HepG2 (cell line): ENCODE data around the gene TMEM184B. TPM values are rescaled to one million over a fixed set of nuclear protein-coding genes. Genes with fewer than 3 reads are reported as not detected.

ENCODE experiments used
- CEBPB ChIP-seq: IDR thresholded peaks from 2 replicates; pipeline ENCODE4 v1.6.1; 2011; ENCODE audit warnings: low read depth, low read length, improper control_type of control experiment, borderline replicate concordance
- NR1H2 ChIP-seq: sonication (generic); formaldehyde crosslinking; IDR thresholded peaks from 2 replicates; pipeline ENCODE4 v1.8.1; 2022; ENCODE audit warnings: low read depth, missing genetic modification reagents, borderline replicate concordance
- RXRB ChIP-seq: IDR thresholded peaks from 2 replicates; pipeline ENCODE4 v1.6.1; 2016; ENCODE audit warnings: borderline replicate concordance, missing genetic modification reagents, missing compliant biosample characterization
- ZNF282 ChIP-seq: fragments of 450-650 bp; IDR thresholded peaks from 2 replicates; pipeline ENCODE4 v1.6.1; 2018; ENCODE audit not compliant: partially characterized antibody
- ZNF333 ChIP-seq: sonication (generic); formaldehyde crosslinking; IDR thresholded peaks from 2 replicates; pipeline ENCODE4 v1.4.0; 2020; ENCODE audit warnings: mild to moderate bottlenecking, missing genetic modification reagents, borderline replicate concordance
- ZNF407 ChIP-seq: sonication (generic); formaldehyde crosslinking; IDR thresholded peaks from one replicate; pipeline ENCODE4 v1.5.1; 2020; ENCODE audit warnings: mild to moderate bottlenecking, missing genetic modification reagents; ENCODE audit errors: not compliant biosample characterization
- ZNF414 ChIP-seq: sonication (generic); formaldehyde crosslinking; IDR thresholded peaks from 2 replicates; pipeline ENCODE4 v1.5.0; 2020; ENCODE audit warnings: missing genetic modification reagents
- ZNF724P ChIP-seq: sonication (generic); formaldehyde crosslinking; IDR thresholded peaks from 2 replicates; pipeline ENCODE4 v1.8.0; 2022; ENCODE audit warnings: missing genetic modification reagents, borderline replicate concordance
- polyA plus RNA-seq, 8 experiments: library from polyadenylated mRNA; depleted of rRNA in 3 of 8; stranded (reverse) in 7 of 8; unstranded in 1 of 8; fragments of >200 nt; fragmentation: Illumina TruSeq in 4 of 8; extraction: Trizol in 4 of 8; gene quantifications; 2 replicates each; pipeline versions ENCODE4 v1.2.1 to v1.2.3, GENCODE V29; 2011 to 2016; ENCODE audit warnings: low read depth in 4 of 8, missing spikeins in 1 of 8, mixed read lengths in 1 of 8; ENCODE audit not compliant: insufficient read depth in 1 of 8
- total RNA-seq, 5 experiments: library from RNA; depleted of rRNA; stranded (reverse); fragments of >200 nt; fragmentation: Illumina TruSeq; extraction: Trizol; gene quantifications; 2 replicates each; pipeline ENCODE4 v1.2.3, GENCODE V29; 2016; ENCODE audit warnings: low read depth in 1 of 5
- TF ChIP-seq, protein P1 (sequence below): sonication (generic); formaldehyde crosslinking; IDR thresholded peaks from 2 replicates; pipeline ENCODE4 v1.5.1; 2020; ENCODE audit warnings: mild to moderate bottlenecking, missing genetic modification reagents, moderate library complexity

The TMEM184B gene
- total and polyA plus RNA-seq, 2 of the 13 experiments (the other 11 are each of a cell fraction or from before 2014, with no cell fraction given) = 15.9 to 16.0 TPM

GRCh38 chr22:38202437-38203089 lies 70.2 kb downstream of the TMEM184B start (continued):
- TF ChIP-seq, protein P1, sequence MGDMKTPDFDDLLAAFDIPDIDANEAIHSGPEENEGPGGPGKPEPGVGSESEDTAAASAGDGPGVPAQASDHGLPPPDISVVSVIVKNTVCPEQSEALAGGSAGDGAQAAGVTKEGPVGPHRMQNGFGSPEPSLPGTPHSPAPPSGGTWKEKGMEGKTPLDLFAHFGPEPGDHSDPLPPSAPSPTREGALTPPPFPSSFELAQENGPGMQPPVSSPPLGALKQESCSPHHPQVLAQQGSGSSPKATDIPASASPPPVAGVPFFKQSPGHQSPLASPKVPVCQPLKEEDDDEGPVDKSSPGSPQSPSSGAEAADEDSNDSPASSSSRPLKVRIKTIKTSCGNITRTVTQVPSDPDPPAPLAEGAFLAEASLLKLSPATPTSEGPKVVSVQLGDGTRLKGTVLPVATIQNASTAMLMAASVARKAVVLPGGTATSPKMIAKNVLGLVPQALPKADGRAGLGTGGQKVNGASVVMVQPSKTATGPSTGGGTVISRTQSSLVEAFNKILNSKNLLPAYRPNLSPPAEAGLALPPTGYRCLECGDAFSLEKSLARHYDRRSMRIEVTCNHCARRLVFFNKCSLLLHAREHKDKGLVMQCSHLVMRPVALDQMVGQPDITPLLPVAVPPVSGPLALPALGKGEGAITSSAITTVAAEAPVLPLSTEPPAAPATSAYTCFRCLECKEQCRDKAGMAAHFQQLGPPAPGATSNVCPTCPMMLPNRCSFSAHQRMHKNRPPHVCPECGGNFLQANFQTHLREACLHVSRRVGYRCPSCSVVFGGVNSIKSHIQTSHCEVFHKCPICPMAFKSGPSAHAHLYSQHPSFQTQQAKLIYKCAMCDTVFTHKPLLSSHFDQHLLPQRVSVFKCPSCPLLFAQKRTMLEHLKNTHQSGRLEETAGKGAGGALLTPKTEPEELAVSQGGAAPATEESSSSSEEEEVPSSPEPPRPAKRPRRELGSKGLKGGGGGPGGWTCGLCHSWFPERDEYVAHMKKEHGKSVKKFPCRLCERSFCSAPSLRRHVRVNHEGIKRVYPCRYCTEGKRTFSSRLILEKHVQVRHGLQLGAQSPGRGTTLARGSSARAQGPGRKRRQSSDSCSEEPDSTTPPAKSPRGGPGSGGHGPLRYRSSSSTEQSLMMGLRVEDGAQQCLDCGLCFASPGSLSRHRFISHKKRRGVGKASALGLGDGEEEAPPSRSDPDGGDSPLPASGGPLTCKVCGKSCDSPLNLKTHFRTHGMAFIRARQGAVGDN (CRISPR knock-in tag) = peak; percentile 74
- TF ChIP-seq NR1H2 (CRISPR knock-in tag) = no peak
- TF ChIP-seq ZNF282 = no peak
- TF ChIP-seq ZNF333 (CRISPR knock-in tag) = peak; percentile 74; the same call in 1 of the 2 replicates
- no peak for TF ChIP-seq CEBPB
- peak; percentile 29 for TF ChIP-seq ZNF407 (CRISPR knock-in tag)
- TF ChIP-seq ZNF724P (CRISPR knock-in tag) = peak; percentile 81; the same call in 1 of the 2 replicates
- TF ChIP-seq ZNF414 (CRISPR knock-in tag) = peak; percentile 67; the same call in 1 of the 2 replicates
- TF ChIP-seq RXRB (CRISPR knock-in tag) = no peak
